GM23248 (cell line): ENCODE results near the gene ERMAP.

Experiments used
- EZH2 ChIP-seq: fragments of 200-600 bp; sonication (generic); IDR thresholded peaks from 2 replicates; pipeline ENCODE4 v1.6.1; 2018; ENCODE audit warnings: antibody characterized with exemption, mild to moderate bottlenecking; ENCODE audit not compliant: insufficient read depth, poor library complexity, severe bottlenecking
- EZH2phosphoT487 ChIP-seq: fragments of 200-600 bp; sonication (generic); IDR thresholded peaks from 2 replicates; pipeline ENCODE4 v1.6.1; 2018; ENCODE audit warnings: antibody characterized with exemption, moderate library complexity, mild to moderate bottlenecking, low read depth; ENCODE audit not compliant: insufficient read depth

GRCh38 chr1:42769811-42770210, 47.1 kb upstream of the ERMAP start:
- TF ChIP-seq EZH2: no peak
- no peak for TF ChIP-seq EZH2phosphoT487
